Adrenal gland (tissue), 5 donors: ENCODE measurements around the gene TBC1D7.

Source experiments
- CTCF ChIP-seq, 6 experiments: fragments of 450-650 bp in 4 of 6; fragments of 200-600 bp in 2 of 6; sonication (generic) in 1 of 6; IDR thresholded peaks; 1 replicate in 5 of 6; 2 replicates in 1 of 6; pipeline versions ENCODE4 v1.5.1 to v1.8.0; 2016 to 2021; ENCODE audit warnings: antibody characterized with exemption in 6 of 6, mild to moderate bottlenecking in 2 of 6, moderate library complexity in 1 of 6
- POLR2A ChIP-seq, 2 donors: fragments of 450-650 bp; IDR thresholded peaks; one replicate each; pipeline ENCODE4 v1.6.1; 2017; ENCODE audit warnings: antibody characterized with exemption in 2 of 2, mild to moderate bottlenecking in 2 of 2, moderate library complexity in 1 of 2
- donor health status: DM: no; HTN: no; CAD: no.

- TF ChIP-seq CTCF (IDR thresholded peaks at IDR 0.05) (no peak), POLR2A (IDR thresholded peaks at IDR 0.05) (no peak)
Measured at GRCh38 chr6:13289789-13290318, 38.5 kb downstream of the TBC1D7 start.
